Dermis blood vessel endothelial cell (primary cell): Measurements from ENCODE around the gene TFCP2L1. TPM values are rescaled to one million over a fixed set of nuclear protein-coding genes. Genes with fewer than 3 reads are reported as not detected.

ENCODE experiments used
- DNase-seq: peaks from one replicate; pipeline ENCODE4 v3.0.0; 2010
- total RNA-seq: library from RNA; depleted of rRNA; stranded (reverse); fragments of >200 nt; gene quantifications from 2 replicates; pipeline ENCODE4 v1.2.3, GENCODE V29; 2014

Gene TFCP2L1
- total RNA-seq, 1 donor from 2014 or later: 0.51 TPM

DNA sequence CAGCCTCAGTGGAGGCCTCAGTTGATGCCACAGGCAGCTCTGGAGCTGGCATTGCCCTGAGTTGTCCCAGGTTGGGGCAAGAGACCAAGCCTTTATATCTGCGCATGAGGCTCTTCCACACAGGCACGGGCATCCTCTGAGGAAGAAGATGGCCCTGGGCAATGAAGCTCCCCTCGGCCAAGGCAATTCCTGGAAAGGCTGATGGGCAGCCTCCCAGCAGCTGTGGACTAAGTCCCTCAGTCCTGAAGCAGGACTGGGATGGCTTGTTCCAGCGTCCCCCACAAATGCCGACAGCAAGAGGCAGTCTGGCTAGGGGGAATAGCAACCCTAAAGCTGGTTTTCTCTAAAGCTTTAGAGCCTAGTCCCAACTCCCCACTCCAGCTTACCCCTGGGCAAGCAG is 90.0 kb downstream of the TFCP2L1 start:
- DNase-seq: no peak

DNA sequence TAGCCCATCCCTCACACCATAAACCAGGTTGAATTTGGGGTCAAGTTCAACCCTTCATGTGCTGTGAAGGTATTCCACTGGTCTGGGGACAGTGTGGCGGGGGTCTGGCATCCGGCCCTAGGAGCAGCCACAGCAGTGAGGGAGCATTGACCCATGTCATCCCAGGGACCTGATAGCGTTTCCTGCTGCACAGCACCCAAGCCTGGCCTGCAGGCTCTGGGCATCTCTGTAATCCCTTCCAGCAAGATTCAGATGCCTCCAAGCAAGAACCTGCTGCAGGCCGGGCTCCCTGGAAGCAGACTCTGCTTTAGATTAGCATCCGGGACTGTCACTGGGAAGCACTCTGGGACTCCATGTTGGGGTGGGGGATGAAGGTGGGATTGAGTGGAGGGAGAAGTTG is 90.4 kb downstream of the TFCP2L1 start:
- no peak for DNase-seq

DNA sequence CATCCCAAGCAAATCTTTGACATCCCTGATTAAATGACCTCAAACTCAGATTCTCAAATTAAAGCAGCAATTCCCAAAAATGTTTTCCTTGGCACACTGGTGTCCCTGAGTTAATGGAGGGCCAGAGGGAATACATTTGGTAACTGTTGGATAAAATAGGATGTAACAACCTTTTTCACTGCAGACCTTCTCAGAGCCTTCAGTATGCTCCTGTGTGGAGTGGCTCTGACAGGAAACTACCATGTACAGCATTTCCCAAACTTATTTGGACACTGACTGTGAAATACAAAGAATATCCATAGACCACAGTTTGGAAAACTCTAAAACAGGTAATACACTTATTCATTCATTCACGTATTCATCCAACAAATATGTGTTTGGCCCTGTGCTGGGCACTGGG is 91.8 kb downstream of the TFCP2L1 start:
- DNase-seq: no peak

DNA sequence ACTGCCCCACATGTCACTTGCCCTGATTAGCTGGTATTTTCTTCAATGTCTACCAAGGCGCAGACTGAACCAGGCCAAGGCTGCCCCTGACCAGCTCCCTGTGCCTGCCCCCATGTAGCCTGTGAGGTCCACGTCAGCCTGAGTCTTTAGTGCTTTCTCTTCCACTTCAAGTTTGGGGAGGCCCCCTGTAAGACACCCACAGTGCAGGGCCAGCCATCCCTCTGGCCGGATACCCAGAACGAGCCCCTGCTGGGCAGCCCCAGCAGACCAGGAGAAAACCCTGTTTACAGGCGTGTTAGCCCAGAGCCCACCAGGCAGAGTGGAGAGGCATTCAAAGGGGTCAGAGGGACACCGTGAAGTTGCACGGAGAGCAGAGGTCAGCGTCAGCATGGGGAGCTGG is 92.4 kb downstream of the TFCP2L1 start:
- no peak for DNase-seq

GRCh38 chr2:121191191-121192170 is 93.5 kb downstream of the TFCP2L1 start:
- DNase-seq: no peak

DNA sequence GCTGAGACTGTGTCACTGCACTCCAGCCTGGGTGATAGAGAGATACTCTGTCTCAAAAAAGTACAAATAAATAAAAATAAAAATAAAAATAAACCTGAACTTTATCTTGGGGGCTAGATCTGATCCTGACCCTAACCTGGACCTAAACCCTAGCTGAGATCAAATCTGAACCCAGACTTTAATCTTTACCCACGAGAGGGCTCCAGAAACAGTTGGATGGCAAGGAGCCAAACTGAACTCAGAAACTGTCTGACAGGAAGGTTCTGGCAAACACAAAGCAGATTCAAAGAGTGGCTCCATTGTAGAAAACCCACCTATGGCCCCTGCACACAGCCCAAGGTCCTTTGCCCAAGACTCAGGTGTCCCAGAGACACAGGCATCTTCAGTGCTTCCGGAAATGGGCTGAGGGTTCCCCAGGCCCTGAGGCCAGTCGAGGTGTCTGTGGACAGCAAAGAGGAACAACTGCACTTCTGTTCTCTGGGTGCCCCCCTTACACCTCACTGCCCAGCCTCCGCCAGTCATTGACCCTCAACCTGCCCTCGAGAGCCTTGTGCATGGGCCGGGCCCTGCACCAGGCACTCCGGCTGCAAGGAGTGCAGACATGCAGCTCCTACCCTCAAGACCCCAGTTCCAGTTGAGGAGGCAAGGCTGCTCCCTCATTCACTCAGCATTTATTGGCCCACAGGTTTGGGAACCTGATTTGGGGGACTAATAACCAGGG is 95.2 kb downstream of the TFCP2L1 start:
- DNase-seq: no peak

DNA sequence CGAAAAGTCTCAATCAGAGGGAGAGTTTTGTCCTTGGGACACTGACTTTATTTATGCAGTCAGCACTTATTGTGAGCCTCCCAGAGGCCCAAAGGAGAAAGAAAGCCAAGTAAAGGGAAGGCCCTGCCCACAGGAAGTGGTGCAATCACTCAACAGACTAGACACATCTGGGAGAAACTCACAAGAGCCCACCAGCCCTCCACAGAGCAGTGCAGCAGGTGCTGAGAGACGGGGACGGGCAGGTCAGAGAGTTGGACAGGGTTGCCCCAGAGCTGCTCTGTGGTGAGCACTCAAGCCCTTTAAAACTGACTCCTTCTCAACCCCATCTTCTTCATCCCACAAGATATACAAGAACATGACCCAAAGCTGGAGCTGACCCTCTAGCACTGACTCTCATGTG is 96.0 kb downstream of the TFCP2L1 start:
- no peak for DNase-seq

- DNase-seq: no peak
These were observed 97.0 kb downstream of the TFCP2L1 start for GRCh38 chr2:121187982-121188411.

DNA sequence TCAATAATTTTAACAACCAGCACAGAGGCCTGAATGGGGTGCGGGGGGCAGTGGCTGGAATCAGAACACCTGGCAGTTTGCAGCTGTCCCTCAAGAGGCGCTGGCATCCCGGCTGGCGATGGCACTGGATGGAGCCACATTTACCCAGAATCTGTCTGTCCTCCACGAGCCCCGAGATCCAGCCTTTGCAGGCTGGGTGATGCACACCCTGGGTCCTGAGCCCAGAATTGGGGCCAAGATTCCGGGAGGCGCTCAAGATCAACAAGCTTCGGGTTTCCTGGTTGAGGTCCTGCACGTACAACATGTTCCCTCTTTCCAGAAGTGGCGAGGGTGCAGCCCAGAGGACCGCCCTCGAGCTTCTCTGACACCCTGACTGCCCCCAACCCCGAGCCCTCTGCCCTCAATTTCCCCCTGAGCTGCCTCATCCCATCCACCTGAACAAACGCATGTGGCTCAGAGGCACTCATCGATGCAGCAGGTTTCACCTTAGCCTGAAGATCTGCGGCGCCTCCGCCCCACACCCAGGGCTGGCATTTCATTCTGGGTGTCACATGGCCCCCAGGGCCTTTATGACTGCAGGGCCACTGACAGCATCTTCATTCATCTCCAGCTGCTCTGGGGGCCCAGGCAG is 97.5 kb downstream of the TFCP2L1 start:
- no peak for DNase-seq

GRCh38 chr2:121186261-121186660 is 98.7 kb downstream of the TFCP2L1 start:
- no peak for DNase-seq

GRCh38 chr2:121185571-121186074 is 99.4 kb downstream of the TFCP2L1 start:
- no peak for DNase-seq

- DNase-seq: no peak
These were observed 99.9 kb downstream of the TFCP2L1 start for GRCh38 chr2:121185111-121185510.

DNA sequence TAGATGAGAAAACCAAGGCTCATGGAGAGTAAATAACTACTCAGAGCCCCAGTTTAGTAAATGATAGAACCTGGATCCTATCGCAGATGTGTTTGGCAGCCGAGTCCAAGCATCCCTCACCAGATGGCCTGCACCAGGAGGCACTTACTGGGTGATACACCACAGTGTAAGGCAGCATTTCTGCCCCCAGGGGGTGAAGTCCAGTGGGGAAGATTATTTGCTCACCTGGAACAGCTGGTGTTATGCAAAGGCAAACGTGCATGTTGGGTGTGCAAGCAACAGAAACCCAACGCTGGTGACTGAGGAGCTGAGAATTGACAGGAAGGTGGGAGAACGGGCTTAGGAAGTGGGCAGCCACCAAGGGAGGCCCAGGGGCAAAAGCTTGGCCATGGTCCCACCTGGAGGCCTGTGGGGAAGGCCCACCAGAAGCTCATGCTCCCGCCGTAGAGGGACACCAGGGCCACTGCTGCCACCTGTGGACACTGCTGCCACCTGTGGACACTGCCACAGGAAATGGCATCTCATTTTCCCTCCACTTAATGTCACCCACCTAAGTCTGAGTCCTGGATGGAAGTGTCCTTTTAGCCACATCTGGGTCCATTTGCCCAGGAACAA is 100.6 kb downstream of the TFCP2L1 start:
- no peak for DNase-seq

DNA sequence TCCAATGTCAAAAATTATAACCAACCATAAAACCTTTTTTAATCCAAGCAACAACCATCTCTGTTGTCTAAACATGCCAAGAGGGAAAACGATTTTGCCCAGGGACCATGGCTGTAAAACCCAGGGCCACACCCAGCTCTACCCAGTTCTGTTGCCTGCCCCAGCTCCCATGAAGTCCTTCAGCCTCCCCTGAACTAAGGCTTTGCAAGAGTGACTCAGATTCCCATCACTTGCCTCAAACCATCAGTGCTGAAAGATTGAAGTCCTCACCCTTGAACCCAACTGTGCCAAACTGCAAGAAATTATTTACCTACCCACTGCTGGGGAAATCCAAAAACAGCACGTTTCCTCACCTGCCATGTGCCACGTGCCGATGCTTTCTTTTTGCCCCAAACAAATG is 102.5 kb downstream of the TFCP2L1 start:
- DNase-seq: no peak

- DNase-seq: no peak
These were observed 105.5 kb downstream of the TFCP2L1 start for GRCh38 chr2:121179467-121179866.

DNA sequence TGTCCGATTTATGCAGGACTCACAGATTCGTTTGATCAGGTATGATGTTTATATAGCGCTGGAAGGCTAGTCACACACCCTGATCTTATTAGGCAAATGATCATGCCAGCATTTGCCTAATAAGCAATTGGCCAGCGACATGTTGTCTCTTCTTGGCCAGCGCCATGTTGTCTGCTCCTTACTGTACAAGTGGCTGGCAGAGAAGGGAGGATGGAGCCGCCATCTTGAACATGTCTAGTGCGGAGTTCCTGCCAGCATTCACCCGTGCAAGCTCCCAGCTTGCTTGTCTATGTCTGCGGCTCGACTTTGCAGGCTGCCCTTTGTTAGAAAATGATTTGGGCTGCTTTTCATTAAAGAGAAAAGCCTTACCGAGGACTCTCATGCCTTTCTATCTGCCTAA is 106.3 kb downstream of the TFCP2L1 start:
- no peak for DNase-seq

DNA sequence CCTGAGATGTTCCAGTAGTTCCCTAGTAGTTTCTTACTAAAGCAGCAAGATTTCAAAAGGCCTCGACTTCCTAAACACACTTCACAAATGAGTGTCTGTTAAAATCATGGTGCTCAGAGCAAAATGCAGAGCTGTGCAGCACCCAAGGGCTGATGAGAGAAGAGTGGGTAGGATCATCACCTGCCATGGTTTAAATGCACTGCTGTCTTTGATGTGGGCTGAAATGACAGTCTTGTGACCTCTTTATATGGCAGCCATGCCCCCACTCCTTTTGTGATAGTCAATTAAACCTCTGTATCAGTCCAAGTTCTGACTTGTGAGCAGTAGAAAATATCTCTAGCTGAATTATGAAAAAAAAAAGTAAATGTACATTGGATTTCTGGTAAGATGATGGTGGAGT is 107.1 kb downstream of the TFCP2L1 start:
- no peak for DNase-seq

- DNase-seq: no peak
These were observed 109.7 kb downstream of the TFCP2L1 start for GRCh38 chr2:121175326-121175725.

GRCh38 chr2:121173806-121174205 is 111.2 kb downstream of the TFCP2L1 start:
- no peak for DNase-seq

DNA sequence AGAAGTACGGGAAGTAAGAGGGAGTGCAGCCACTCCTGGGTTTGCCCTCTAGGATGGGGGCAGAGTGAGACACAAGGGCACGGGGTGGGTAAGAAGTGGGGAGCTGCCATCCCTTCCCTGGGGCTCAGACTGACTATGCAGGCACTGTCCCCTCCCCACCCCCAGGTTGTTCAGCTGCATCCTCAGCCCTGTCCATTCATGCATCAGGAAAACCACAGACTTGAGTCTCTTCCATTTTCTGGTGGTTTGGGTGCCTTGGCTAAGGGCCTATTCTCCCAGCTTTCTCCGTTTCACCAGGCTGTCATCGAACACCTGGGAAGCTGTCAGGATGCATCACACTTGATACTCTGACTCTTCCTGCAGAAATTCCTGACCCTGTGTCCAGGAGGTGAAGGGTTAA is 111.9 kb downstream of the TFCP2L1 start:
- no peak for DNase-seq

- DNase-seq: no peak
These were observed 112.5 kb downstream of the TFCP2L1 start for GRCh38 chr2:121172456-121172855.

DNA sequence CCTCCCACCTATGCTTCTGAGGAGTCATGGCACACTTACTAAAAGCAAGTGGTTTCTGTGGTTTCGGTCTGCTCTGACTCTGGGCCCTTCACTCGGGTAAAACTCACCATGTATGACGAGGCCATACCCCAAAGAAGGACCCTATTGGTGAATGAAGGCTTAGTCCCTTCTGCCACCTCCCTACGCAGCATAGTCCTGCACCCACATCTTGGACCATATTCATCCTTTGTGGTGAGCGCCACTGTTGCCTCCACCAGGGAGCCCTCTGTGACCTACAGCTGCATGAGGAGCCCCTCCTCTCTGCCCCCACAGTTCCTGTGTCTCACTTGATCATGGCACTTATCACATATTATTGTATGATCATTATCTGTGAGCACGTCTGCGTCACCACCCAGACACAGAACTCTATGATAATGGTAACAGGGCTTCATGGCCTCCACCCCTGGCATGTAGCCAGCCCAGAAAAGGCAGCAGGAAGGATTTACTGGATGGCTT is 113.3 kb downstream of the TFCP2L1 start:
- no peak for DNase-seq

- DNase-seq: no peak
These were observed 114.4 kb downstream of the TFCP2L1 start for GRCh38 chr2:121170577-121170976.
